Stimulated activated CD8-positive, alpha-beta memory T cell treated with anti-CD3 and anti-CD28 coated beads, Interleukin-7, amount 100 ng/mL, for 24 hours (primary cell): Measurements from ENCODE around the gene RAB35.
A peak's percentile ranks its signal among the peaks of the same experiment; 100 is the strongest.

ENCODE experiments used
- DNase-seq: peaks from one replicate; pipeline ENCODE4 v3.0.0-alpha.2; 2020; ENCODE audit warnings: low read depth

The RAB35 gene

DNA sequence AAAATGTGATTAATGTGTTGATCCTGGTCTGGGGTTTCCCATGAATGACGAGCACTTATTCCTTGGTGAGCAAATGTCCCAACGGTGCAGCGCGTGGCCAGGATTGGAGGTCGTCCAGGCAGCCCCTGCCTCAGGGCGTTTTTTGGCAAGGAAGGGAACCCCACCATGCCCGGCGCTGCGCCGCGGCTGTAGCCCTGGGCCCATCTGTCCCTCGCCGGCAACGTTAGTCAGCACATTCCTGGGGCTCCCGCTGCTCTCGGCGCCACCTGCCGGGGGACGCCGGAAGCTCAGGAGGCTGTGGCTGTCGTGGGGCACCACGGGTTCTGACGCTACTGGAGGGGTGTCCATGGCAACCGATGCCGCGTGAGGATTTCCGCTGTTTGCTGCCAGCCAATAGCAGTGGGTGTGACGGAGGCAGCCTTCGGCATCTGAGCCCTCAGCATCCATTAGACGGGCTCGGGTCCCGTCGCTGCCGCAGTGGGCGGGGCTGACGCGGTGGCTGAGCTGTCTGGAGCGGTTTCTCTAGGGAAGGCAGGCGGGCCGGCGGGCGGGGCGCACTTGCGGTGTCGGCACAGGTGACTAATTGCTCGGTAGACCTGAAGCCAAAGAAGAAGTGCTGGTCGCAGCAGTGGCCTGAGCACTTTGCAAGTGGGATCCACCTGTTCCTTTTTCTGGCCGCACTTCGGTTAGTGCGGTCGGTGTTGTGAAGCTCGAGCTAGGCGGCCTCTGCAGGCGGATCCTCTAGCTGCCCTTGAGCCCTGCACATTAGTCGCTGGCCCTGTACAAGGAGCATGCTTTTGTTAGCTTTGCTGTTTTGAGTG, 29.5 kb downstream of the RAB35 start:
- peak; percentile 98 for DNase-seq

DNA sequence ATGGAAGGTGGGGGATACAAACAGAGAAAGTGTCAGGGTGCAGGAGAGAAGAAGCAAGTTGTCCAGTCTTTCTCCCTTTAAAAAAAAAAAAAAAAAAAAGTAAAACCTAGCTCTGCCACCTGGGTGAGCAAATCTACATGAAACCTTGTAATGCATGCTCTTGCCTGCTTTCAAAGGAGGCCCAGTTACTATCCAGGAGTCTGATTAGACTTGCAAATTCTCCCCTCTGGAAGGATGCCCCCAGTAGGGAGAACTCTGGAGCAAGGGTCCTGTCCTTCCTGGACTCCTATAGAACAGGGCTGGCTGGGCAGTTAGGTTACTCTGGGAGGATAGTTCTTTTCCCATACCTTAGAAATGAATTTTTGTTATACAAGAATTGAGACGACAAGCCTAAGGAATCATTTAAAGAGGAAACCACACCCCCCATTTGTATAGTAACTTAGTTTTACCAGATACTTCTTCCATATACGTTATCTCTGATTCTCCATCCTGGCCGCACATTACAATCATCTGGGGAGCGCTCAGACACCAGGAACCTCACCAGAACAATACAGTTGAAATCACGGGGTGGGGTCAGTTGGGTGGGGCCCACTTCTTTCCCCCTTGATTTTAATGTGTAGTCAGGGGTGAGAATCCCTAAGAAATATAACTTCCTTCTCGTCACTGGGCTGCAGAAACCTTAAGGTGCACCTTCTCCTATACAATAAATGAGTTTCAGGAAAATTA, 30.5 kb downstream of the RAB35 start:
- no peak for DNase-seq

DNA sequence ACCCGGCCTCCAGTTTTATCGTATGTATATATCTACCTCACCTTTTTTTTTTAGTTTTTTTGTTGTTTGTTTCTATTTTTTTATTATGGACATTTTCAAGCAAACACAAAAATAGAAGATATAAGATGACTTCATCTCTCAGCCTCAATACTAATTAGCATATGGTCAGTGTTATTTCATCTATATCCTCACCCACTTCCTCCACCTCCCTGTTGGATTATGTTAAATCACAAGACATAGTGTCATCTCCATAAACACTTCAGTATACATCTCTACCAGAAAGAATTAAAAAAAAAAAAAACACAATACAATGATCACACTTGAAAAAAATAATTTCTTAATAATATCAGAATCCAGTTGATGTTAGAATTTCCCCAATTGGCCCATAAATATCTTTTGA, 34.9 kb downstream of the RAB35 start:
- DNase-seq: no peak

DNA sequence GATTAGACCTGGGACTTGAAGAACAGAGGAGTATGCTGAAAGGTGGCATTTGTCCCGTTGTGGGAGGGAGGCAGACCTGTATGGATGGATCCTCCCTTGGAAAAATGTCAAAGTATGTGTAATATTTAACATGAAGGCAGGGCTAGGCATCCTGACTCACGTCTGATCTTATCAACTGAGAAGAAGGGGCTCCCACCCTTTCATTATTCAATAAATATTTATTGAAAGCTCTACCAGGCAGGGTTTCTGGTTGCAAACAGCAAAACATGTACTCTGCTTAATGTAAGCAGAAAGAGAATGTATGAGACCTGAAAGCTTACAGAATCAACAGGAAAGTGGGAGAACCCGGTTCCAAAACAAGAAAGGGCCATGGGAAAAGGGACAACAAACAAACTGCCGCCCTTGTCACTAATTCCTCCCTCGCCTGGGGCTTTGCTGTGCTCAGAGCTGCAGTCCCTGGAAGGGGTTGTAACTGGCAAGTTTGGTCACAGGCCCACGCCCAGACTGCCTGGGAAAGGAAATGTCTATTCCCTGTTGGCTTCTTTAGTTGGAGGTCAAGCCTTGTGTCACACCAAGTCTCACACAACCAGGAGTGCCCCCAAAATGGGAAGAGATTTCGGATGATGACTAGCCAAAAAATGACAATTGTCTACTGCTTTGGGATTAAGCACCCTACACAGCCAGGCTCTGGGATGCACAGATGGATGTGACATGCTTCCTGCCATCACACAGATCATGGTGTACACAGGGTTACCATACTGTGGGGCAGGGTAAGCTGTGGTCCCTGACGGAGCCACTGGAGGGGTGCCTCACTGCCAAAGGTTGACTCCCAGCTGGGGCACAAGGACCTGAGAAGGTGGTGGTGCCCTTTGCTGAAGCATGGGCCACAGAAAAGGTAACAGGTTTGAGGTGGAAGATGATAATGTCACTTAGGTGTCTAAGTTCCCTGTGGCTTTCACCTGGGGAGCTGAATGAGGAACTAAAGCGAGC, 36.8 kb downstream of the RAB35 start:
- no peak for DNase-seq

DNA sequence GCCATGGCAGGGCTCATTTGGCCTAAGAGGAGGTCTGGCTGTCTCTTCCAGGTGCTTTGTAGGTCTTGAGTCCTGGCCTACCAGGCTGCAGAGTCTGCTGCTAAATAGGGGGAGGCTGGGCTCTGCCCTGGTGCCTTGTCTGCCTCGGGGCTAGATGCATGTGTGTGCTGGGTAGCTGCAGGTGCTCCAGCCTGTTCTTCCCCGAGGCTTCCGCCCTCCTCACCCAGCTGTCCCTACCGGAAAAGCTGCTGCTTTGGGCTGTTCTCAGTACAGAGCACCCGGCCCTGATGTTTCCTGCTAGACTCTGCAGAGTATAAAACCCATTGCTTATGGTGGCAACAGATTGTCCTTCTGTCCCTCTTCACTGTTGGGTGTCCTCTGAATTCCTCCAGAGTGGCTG, 37.7 kb downstream of the RAB35 start:
- no peak for DNase-seq

DNA sequence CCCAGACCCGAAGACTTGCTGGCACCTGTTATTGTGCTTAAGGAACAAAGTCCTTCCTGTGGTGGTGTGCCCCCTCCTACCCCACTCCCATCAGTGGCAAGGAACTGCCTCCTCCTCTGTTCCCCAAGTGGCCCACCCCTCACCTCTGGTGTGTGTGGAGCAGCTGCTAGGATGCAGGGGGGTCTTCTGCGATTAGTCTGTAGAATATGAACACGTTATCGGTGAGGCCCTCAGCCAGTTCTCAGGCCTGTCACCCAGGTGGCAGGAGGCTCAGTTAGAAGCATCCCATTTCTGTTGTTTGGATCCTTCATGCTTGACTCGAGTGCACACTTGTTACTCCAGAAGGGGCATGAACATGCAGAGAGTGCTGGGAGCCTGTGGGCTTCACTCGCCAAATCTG, 39.3 kb downstream of the RAB35 start:
- no peak for DNase-seq

DNA sequence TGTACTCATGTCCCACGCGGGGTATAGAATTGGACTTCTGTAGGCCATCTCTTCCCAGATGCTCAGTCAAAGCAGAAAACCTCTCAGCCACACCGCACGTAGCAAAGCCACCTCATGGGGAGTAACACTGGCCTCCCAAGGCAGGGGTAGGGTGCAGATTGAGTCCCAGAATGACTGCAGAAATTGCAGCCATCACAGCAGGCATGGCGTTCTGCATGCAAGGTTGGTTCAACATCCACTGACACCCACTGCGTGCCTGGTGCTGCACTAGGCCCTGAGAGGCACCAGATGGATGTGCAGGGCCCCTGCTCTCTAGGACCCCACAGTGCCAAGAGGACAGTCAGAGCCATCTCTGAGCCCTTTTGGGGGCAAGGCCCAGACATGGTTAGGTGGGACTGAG, 39.9 kb downstream of the RAB35 start:
- no peak for DNase-seq

DNA sequence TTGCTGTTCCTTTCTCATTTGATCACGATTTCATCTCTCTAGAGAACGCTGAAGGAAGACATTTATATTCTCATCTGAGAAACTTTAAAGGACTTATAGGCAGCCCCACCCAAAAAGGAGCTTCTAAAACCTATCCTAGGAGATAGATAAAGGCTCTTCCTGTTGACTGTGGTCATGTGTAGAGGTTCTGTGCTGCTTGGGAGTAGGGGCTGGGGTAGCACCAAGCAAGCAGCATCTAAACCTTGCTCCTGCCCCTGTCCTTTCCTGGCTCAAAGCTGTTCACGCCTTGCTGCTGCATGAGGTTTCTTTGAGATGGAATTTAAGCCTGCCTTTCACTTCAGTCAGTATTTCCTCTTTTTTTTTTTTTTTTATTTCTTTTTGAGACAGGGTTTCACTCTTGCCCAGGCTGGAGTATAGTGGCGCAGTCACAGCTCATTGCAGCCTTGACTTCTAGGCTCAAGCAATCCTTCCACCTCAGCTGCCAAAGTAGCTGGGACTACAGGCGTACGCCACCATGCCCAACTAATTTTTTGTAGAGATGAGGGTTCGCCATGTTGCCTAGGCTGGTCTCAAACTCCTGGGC, 41.4 kb downstream of the RAB35 start:
- no peak for DNase-seq

DNA sequence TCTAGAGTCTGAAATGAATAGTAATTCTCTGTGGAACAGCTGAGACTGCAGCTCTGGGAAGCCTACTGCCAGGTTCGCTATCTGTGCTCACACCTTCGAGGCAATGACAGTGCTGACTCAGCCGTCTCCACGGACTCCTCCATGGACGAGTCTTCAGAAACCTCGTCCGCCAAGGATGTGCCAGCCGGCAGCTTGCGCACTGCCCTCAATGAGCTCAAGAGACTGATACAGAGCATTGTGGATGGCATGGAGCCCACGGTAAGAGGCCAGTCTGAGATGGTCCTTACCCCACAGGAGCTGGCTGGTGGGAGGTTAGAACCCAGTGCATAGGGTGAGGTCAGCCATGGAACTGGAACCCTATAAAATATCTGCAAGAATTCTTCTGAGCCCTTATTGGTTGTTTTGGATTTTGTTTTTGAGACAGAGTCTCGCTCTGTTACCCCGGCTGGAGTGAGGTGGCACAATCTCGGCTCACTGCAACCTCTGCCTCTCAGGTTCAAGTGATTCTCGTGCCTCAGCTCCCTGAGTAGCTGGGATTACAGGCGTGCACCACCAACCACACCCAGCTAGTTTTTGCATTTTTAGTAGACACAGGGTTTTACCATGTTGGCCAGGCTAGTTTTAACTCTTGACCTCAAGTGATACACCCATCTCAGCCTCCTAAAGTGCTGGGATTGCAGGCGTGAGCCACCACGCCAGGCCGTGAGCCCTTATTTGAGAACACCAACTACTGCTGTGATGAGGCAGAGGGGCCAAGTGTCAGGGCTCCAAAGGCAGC, 43.9 kb downstream of the RAB35 start:
- no peak for DNase-seq

DNA sequence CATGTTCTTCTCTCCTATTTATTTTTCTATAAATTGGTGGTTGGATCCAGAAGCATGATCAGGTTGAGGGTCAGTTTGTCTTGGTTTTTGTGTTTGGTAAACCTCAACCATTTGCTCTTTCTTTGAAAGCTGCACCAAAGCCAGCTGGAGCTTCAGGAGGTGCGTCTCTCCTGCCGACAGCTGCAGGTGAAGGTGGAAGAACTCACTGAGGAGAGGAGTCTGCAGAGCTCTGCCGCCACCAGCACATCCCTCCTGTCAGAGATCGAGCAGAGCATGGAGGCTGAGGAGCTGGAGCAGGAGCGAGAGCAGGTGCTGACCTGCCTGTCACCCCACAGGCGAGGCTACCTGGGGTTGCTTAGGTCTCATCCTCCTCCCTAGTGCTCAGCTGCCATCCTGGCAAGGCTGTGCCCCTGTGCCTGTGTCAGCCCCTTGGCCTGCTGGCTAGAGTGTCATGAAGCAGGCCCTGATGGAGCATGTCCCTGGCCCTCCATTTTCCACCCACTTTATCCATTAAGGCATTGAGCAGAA, 45.0 kb downstream of the RAB35 start:
- no peak for DNase-seq

DNA sequence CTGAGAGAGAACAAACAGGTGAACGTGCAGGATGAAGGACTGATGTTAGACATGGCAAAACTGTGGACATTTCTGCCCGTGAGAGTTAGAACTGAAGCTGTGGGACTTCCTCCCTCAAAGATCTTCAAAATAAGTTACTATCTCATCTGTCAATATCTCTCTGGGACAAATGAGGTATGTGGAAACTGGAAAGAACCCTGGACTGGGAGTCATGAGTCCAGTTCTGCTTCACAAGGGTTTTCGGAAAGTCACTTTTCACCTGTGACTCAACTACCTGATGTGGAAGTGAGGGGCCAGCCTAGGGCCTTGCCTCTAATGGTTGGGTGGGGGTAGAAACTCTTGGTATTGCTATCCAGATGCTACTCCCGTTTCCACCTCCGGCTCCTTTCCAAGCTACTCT, 47.3 kb downstream of the RAB35 start:
- no peak for DNase-seq

DNA sequence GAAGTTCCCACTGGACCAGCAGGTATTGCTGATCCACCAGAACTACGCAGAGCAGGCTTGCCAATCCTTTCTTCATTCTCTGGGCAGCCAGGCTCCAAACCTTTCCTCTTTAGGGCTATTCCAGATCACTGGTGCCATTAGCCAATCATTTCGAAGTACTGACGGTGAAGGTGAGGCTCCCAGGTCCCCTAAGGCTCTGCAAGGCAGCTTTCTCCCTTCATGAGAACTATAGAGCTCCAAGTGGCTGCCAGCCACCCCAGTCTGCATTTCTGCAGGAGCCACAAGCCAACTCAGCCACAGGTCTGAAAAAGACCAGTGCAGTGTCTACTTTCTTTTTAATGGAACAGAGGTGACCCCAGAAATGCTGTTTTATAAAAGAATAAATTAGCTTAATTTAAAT, 48.7 kb downstream of the RAB35 start:
- DNase-seq: no peak

DNA sequence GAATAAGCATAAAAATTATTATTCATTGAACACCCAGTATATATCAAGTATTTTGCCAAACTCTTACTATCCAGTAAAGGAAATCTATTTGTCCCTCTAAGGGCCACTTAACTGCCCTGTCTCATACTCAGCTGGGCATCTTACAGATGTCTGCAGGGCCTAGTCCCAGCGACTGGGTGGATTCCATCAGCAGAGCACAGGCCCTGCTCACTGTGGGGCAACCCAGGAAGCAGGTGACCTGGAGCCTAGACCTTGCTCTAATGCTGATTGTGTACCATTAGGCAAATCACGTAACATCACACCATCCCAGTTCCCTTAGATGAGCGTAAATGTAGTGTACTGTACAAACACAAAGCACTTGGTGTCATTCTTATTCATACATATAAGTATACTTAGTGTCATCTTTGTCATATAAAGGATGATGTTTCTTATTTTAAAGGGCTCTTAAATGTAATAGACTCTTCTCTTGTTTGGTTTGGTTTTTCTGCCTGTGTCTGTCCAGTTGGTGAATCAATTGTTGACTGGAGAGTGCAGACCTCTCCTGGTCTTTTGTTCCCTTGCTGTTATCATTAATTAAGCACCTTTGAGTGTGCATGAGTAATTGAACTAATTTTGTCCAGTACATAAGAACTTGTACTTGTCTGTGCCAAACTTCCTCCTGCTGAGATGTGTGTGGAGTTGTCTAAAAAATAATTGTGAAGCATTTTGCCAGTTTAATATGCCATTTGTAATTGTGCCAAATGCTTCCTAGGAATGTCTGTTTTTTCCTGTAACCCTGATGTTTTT, 49.3 kb downstream of the RAB35 start:
- DNase-seq: no peak

DNA sequence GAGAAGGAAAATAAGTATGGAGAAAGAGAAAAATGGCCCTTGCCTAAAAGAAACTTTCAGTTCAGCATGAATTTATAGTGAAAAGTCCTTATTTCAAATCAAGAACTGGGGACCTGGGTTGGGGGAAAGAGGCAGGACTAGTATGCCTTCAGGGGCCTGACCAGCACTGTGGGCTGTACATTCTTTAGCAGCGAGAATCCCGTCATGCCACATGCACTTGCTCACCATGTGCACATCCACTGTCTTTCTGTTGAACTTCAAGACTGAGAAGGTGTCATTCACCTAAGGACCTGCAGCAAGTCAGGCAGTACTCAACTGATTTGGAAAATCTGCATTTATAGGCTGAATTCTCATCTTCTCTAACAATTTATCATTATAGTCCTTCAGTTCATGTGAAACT, 50.2 kb downstream of the RAB35 start:
- DNase-seq: no peak

DNA sequence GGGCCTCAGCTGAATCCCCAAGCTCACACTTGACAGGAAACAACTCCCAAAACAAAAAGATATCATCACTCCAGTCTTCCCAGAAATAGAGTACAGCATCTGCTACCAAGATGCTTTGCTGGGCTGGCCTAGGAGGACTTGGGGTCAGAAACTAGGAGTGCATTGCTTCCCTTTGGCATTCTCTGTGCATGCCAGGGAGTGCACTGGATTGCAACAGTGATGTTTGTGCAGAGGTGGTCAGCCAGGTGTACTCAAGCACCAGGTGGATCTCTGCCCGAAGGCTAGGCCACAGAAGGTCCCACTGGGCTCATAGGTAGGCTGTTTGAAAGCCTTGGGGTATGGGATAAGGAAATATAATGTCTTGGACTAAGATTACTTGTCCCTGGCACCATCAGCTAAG, 51.1 kb downstream of the RAB35 start:
- DNase-seq: no peak

DNA sequence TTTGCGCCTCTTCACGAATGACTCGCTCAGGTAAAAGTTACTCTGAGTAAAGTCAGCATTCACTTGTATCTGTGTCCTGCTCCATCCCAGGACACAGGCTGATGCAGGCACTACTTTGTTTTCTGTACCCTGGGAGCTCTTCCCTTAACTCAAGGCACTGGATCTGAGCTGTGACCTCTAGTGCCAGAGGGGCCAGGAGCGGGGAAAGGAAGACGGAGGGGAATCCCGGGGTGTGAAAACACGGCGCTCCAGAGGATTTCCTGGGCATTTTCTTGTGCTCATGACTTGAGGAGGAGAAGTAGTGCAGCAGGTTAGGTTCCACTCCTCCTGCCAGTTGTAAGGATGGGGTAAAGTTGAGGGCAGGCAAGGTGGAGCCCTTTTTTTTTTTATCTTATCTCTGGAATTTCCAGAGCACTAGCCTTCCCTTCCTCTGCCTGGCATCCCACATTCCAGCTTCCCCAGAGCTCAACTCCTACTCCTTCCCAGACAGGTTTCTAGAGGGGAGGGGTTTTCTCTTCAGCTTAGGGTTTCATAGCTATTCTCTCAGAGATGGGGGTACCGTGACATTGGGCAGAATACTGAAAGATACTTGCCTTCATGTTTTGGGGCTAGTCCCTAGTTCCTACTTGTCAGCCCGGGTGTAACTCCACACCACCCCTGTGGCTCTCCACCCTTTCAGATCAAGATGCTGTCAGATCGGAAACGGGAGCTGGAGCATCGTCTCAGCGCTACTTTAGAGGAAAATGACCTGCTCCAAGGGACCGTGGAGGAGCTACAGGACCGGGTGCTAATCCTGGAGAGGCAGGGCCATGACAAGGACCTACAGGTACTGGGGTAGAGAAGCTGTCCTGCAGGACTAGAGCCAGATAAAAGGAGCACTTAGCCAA, 52.3 kb downstream of the RAB35 start:
- no peak for DNase-seq

DNA sequence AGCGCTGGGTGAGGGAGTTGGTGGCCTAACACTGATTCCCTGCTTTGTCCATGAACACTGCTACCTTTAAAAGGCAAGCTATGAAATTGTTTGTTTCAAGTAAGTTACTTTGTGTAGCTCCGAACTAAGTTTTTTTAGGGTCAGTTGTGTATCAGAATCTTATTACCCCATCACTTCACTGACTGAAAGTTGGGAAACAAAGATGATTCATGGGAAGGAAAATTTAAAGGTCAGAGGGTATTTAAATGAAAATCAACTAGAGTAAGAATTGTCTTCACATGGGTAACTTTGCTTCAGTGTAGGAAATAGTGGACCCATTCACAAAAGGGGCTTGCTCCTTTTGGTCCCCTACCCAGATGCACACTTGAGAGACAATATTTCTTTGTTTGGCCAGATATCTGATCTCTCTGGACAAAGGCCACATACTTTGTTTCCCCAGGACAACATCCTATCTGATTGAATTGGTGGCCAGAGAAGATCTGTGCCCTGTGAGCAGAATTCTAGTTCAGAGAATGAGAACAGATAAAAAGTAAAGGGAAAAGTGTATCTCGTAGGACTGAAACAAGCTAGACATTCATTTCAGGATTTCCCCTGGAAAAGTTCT, 53.5 kb downstream of the RAB35 start:
- DNase-seq: no peak

DNA sequence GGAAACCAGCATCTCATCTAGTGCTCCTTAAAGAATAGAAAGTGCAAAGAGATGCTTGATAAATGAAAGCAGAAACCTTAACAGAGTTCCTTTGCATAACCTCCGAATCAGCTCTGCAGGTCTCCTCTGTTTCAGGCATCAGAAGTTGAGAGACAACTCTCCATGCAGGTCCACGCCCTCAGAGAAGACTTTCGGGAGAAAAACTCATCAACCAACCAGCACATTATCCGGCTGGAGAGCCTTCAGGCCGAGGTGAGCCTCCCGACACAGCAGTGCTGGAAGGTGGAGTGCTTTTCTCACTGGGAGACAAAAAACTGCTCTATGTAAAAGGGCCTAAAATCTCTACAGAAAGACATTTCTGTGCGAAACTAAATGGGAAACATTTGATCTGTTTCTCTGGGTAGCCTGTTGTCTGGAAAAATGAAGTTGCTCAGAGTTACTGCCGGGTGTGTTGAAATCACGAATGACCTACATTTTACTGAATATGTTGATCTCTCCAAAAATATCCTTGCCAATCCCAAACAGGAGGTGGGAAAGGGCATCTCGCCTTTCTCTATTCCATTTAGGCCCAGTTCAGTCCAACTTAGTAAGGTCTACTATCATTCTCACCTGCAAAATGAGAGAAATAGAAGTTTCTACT, 54.9 kb downstream of the RAB35 start:
- DNase-seq: no peak
